Suprapubic skin (tissue), 4 donors: ENCODE data around the gene PRKN. TPM values are rescaled to one million over a fixed set of nuclear protein-coding genes. Genes with fewer than 3 reads are reported as not detected.

Source experiments
- DNase-seq, 2 donors: peaks; one replicate each; pipeline ENCODE4 v3.0.0-alpha.2; 2019; ENCODE audit warnings: low spot score in 2 of 2
- H3K27ac ChIP-seq: fragments of 200-600 bp; sonication (generic); one replicate; pipeline ENCODE4 v1.5.1; 2019
- H3K27me3 ChIP-seq: fragments of 200-600 bp; sonication (generic); one replicate; pipeline ENCODE4 v1.5.1; 2019
- H3K36me3 ChIP-seq: fragments of 200-600 bp; sonication (generic); one replicate; pipeline ENCODE4 v1.5.1; 2019
- H3K4me1 ChIP-seq: fragments of 200-600 bp; sonication (generic); one replicate; pipeline ENCODE4 v1.5.1; 2019
- H3K4me3 ChIP-seq: fragments of 200-600 bp; sonication (generic); one replicate; pipeline ENCODE4 v1.5.1; 2019; ENCODE audit warnings: mild to moderate bottlenecking
- H3K9me3 ChIP-seq: fragments of 200-600 bp; sonication (generic); one replicate; pipeline ENCODE4 v1.5.1; 2019
- CTCF ChIP-seq, 2 donors: fragments of 200-600 bp in 1 of 2; fragments of 450-650 bp in 1 of 2; sonication (generic) in 1 of 2; IDR thresholded peaks; one replicate each; pipeline ENCODE4 v1.5.1; 2016 to 2019; ENCODE audit warnings: antibody characterized with exemption in 2 of 2, mild to moderate bottlenecking in 1 of 2, moderate library complexity in 1 of 2
- EP300 ChIP-seq: sonication (generic); formaldehyde crosslinking; IDR thresholded peaks from one replicate; pipeline ENCODE4 v1.6.1; 2017; ENCODE audit warnings: antibody characterized with exemption
- POLR2A ChIP-seq, 2 donors: fragments of 450-650 bp; IDR thresholded peaks; one replicate each; pipeline ENCODE4 v1.6.1; 2017; ENCODE audit warnings: antibody characterized with exemption in 2 of 2, mild to moderate bottlenecking in 2 of 2, moderate library complexity in 2 of 2
- POLR2AphosphoS5 ChIP-seq, 3 donors: sonication (generic); formaldehyde crosslinking; IDR thresholded peaks; one replicate each; pipeline ENCODE4 v1.6.1; 2017; ENCODE audit warnings: antibody characterized with exemption in 3 of 3
- WGBS: methylation state at CpG from one replicate; pipeline ENCODE4 v1.1.5; 2018; 5-methylcytosine and 5-hydroxymethylcytosine counted together
- total RNA-seq, 4 donors: library from RNA; depleted of rRNA; stranded (reverse); fragments of >200 nt; gene quantifications; one replicate each; pipeline ENCODE4 v1.1.0, GENCODE V29; 2016

PRKN gene
- total RNA-seq, 4 donors from 2014 or later = 7.2 to 22.8 (median 14.4) TPM

DNA sequence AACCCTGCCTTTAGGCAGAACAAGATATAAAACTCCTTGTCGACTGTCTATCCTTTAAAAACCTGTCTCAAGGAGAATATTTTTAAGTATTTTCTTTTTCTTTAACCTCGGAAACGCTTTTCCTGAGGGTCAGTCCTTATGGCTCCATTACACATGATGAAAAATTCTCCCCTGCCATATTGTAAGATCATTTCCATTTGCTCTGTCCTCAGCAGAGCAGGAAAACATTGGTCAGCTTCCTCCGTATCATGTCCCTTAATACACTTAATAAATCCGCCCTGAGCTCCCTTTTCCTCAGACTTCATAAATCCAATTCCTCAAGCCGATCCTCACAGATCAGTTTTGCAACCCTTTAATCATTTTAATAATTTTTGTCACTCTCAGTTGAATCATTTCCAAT lies 1219.2 kb downstream of the PRKN start:
- no peak for DNase-seq
- WGBS = 80% methylated on average over 6 of the region's 6 CpGs
- no peaks in the 10 kb centered on the region for H3K9me3 ChIP-seq
- no peaks in the 10 kb centered on the region for H3K36me3 ChIP-seq
- H3K27ac ChIP-seq = no peak overlapping the region
- H3K27me3 ChIP-seq = no peaks in the 10 kb centered on the region
- H3K4me1 ChIP-seq = no peaks in the 10 kb centered on the region
- no peak overlapping the region for H3K4me3 ChIP-seq
- no peak for TF ChIP-seq CTCF (IDR thresholded peaks at IDR 0.05)
- no peak for TF ChIP-seq POLR2A (IDR thresholded peaks at IDR 0.05)
- no peak for TF ChIP-seq POLR2AphosphoS5 (IDR thresholded peaks at IDR 0.05)
- TF ChIP-seq EP300 = no peak

- Histone ChIP-seq H3K27me3 (no peaks in the 10 kb centered on the region), H3K27ac (no peak overlapping the region), H3K4me1 (no peaks in the 10 kb centered on the region), H3K4me3 (no peak overlapping the region), H3K36me3 (no peaks in the 10 kb centered on the region), H3K9me3 (no peaks in the 10 kb centered on the region)
- no peak for TF ChIP-seq EP300
- no peak for TF ChIP-seq POLR2A (IDR thresholded peaks at IDR 0.05)
- TF ChIP-seq POLR2AphosphoS5 (IDR thresholded peaks at IDR 0.05) = no peak
- no peak for TF ChIP-seq CTCF (IDR thresholded peaks at IDR 0.05)
- 59% methylated on average over 4 of the region's 4 CpGs for WGBS
- DNase-seq = no peak
Observed at GRCh38 chr6:161507375-161507774, 1220.2 kb downstream of the PRKN start.

- Histone ChIP-seq H3K27ac (no peak overlapping the region), H3K27me3 (no peaks in the 10 kb centered on the region), H3K4me3 (no peak overlapping the region), H3K4me1 (no peaks in the 10 kb centered on the region), H3K9me3 (no peaks in the 10 kb centered on the region), H3K36me3 (no peaks in the 10 kb centered on the region)
- no peak for TF ChIP-seq POLR2A (IDR thresholded peaks at IDR 0.05)
- no peak for TF ChIP-seq CTCF (IDR thresholded peaks at IDR 0.05)
- no peak for DNase-seq
- 70% methylated on average over 4 of the region's 4 CpGs for WGBS
Observed at GRCh38 chr6:161503570-161503969, 1224.0 kb downstream of the PRKN start.

- no peaks in the 10 kb centered on the region for H3K27me3 ChIP-seq
- H3K4me1 ChIP-seq = no peaks in the 10 kb centered on the region
- no peaks in the 10 kb centered on the region for H3K36me3 ChIP-seq
- TF ChIP-seq POLR2A (IDR thresholded peaks at IDR 0.05) (no peak), EP300 (no peak), CTCF (IDR thresholded peaks at IDR 0.05) (no peak)
- no peak overlapping the region for H3K27ac ChIP-seq
- WGBS = 93% methylated on average over 4 of the region's 4 CpGs
- DNase-seq = no peak
- no peak overlapping the region for H3K4me3 ChIP-seq
- no peaks in the 10 kb centered on the region for H3K9me3 ChIP-seq
Observed at GRCh38 chr6:161498881-161499280, 1228.7 kb downstream of the PRKN start.

- Histone ChIP-seq H3K27ac (no peak overlapping the region), H3K4me1 (no peaks in the 10 kb centered on the region), H3K9me3 (no peaks in the 10 kb centered on the region), H3K36me3 (no peaks in the 10 kb centered on the region), H3K27me3 (no peaks in the 10 kb centered on the region), H3K4me3 (no peak overlapping the region)
- TF ChIP-seq CTCF (IDR thresholded peaks at IDR 0.05) = no peak
- TF ChIP-seq EP300 = no peak
- TF ChIP-seq POLR2AphosphoS5 (IDR thresholded peaks at IDR 0.05) = no peak
- no peak for TF ChIP-seq POLR2A (IDR thresholded peaks at IDR 0.05)
- 71% methylated on average over 7 of the region's 7 CpGs for WGBS
- no peak for DNase-seq
Observed at GRCh38 chr6:161498359-161498758, 1229.2 kb downstream of the PRKN start.
